Measurements from ENCODE around the gene FIBP.

The FIBP gene

DNA sequence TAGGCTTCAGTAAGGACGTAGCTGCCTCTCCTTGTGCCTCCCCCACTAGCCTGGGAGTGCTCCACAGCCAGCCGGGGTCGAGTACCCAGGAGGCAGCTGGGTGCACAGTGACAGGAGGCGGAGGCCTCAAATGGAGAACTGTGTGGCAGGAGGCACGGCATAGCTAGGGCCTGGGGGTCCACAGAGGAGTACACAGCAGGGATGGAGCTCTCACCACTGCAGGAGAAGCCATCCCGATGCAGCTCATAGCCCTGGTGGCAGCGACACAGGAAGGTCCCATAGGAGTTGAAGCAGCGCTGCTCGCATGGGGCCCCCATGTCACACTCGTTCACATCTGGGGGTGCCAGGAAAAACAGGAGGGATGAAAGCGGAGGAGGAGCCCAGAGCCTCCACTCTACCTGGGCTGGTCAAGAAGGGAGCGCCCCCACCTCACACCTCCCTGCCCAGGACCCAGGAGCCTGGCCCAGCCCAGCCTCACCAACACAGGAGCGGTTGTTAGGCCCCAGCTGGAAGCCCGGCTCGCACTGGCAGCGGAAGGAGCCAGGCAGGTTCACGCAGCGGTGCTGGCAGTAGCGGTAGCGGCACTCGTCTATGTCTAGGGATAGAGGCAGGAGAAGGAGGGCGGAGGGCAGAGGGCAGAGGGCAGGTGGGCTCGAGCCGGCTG is 18.5 kb downstream of the FIBP start:
- no peak for DNase-seq

DNA sequence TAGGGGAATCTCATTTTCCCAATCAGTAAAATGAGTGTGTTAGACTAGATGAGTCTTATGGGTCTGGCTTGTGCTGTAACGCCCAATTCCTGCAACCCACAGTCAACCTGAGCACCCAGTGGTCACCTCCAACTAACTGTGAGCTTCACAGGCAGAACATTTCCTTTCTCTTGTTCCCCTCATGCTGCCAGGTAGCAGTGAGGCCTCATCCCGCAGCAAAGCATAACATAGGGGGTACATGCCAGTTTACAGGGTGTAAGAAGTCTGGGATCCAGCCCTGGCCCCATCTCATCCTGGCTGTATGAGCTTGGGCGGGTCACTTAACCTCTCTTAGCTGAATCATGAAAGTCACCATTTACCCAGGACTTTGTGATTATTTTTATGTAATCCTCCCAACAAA is 19.4 kb downstream of the FIBP start:
- DNase-seq, result no peak

DNA sequence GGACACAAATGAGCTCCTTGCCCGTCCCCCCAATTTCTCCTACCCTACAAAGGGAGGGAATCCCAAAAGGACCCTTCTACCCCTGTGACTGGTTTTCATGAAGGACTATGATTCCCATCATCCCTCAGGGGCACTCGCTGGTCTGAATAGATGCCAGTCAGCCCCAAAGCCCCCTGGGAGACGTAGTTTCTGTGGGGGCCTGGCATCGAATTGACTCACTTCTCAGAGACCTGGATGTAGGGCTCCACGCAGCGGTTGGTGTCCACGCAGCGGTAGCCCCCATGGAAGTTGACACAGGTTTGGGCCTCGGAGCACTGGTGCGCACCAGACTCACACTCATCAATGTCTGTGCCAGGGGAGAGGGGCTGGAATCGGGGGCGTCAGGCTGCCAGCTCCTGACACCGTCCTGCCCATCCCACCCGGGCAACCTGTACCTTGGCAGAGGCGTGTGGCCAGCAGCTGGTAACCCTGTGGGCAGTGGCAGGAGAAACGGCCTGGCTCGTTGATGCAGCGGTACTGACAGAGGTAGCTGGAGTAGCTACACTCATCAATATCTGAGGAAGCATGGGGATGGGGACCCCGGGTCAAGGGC is 20.1 kb downstream of the FIBP start:
- DNase-seq, result no peak

DNA sequence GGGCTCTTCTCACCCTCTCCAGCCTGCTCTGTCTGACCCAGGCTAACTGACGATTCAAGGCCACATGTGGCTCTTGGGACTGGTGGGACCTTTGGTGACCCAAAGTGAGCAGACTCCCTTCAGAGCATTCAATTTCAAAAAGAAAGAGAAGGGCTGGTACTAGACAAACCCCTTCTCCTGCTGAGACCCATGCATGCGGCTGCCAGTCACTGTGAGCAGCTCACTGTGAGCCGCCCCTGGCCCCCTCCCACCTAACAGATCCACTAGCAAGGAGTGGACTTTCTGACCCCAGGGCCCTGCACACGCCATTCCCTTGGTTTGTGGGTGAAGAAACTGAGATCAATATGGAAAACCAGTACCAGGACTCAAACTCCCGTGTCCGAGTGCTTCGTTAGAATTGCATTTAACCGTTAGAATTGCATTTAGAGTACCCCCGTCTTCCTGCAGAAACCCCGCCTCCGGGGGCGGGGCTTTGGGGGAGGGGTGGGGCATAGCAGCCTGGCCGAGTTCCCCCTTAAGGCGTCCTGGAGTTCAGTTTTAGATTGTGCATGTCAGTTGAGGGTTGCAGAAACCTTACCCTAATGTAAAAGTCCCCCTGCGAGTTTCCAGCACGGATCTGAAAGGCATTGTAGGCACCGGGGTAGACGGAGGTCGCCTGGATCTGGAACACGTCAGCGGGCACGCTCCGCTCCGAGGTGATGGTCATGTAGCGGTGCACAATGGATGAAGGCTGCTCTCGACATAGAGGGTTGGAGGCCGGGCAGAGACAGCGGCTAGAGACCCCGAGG is 20.8 kb downstream of the FIBP start:
- DNase-seq, result no peak

DNA sequence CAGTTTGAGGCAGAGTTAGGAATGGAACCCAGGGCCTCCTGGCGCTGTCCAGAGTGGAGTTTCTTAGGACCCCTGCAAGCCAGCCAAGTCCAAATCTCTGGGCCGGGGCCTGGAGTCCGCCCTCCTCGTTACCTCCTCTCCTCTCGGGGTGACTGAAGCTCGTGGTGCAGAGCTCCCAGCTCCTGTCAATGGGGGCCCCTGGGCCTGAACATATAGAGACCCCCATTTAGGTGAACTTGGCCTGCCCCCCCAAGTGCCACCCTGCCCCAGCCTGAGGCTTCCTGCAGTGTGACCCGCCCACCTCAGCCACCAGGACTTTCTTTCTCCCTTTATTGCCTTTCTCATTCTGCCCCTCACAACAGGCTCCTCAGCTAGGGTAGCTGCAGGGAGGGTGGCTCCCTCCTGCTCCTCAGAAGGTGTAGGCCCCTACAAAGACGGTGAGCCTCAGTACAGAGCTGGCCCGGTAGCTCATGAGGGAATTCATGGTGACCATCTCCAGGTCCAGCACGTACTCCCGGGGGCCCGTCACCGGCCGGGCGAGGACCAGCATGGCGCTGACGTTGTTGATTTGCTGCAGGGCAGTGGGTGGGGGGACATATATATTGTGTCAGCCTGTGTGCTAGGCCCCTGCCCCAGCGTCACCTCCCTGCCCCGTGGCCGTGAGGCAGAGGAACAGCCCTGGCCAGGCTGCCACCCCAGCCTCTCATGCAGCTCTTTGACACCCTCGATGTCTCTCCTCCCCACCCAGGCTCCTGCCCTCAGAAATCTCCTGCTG is 21.6 kb downstream of the FIBP start:
- DNase-seq, result no peak

DNA sequence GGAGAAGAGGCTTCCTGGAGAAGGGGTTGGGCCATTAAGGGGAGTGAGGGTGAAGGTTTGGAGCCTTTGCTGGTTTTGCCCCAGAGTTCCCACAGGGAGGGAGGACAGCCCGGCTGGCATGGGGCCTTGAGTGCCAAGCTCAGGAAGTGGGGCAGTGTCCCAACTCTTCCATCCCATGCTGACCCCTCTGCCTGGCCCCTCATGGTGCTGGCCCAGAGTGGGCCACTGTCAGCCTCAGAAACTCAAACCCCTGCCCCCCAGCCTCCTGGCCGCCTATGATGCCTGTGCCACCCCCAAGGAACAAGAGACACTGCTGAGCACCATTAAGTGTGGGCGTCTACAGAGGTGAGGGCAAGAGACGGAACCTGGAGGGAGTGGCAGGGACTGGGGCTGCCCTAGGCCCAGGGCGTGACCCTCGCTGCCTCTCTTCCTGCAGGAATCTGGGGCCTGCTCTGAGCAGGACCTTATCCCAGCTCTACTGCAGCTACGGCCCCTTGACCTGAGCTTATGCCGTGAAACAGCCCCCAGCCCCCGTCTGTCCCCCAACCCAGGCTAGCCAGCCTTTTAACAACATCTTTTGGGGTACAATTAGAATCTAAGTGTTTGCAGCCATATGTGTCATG is 22.6 kb downstream of the FIBP start:
- DNase-seq, result no peak

DNA sequence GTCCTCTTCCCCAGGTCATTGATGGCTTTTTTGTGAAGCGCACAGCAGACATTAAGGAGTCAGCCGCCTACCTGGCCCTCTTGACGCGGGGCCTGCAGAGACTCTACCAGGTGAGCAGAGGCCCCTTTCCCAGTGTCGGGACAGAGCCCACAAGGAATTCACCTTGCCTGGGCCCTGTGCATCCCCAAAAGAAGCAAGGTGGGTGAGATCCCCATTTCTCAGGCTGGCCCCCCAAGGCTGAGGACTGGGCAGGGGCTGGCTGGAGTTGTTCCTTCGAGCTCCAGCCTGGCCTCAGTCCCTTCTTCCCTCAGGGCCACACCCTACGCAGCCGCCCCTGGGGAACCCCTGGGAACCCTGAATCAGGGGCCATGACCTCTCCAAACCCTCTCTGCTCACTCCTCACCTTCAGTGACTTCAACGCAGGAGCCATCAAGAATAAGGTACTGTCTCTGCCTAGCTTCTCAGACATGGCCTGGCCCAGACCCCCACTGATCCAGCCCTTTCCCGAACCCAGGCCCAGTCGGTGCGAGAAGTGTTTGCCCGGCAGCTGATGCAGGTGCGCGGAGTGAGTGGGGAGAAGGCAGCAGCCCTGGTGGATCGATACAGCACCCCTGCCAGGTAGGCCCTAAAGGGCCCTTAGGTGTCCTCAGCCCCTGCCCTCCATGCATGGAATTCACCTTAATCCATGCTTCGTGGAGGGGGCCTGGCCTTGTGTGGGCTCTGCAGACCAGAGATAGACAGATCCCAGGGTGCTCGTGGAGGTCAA is 23.4 kb downstream of the FIBP start:
- no peak for DNase-seq

DNA sequence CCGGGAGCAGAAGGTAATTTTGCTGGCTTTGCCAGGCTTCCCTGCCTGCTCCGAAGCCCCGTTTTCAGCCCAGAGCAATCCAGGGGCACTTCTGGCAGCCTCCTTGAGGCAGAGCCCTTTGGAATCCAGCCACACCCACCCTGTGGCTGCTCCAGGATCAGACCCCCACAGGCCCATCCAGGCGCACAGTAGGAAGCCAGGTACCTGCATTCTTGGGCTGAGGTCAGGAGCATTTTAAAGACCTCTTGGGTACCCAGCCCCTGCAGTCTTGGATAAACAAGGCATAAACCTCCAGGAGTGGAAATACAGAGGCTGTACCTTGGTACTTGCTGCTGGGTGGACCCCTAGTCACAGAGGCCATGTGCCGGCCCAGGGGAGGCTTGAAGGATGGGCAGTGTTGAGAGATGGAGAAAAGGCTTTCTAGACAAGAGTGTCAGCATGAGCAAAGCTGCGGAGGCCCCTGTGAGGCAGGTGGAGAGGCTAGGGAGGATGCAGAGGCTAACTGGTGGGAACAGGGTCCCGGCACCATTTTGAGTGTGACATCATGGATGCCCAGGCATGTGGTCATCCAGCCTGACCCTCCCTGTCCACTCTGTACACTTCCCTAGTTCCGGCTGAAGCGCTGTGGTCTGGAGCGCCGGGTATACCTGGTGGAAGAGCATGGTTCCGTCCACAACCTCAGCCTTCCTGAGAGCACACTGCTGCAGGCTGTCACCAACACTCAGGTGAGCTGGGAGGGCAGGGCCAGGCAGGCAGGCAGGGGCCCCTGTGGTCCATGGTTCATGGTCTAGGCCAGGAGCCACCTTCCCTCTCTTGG is 24.2 kb downstream of the FIBP start:
- no peak for DNase-seq

DNA sequence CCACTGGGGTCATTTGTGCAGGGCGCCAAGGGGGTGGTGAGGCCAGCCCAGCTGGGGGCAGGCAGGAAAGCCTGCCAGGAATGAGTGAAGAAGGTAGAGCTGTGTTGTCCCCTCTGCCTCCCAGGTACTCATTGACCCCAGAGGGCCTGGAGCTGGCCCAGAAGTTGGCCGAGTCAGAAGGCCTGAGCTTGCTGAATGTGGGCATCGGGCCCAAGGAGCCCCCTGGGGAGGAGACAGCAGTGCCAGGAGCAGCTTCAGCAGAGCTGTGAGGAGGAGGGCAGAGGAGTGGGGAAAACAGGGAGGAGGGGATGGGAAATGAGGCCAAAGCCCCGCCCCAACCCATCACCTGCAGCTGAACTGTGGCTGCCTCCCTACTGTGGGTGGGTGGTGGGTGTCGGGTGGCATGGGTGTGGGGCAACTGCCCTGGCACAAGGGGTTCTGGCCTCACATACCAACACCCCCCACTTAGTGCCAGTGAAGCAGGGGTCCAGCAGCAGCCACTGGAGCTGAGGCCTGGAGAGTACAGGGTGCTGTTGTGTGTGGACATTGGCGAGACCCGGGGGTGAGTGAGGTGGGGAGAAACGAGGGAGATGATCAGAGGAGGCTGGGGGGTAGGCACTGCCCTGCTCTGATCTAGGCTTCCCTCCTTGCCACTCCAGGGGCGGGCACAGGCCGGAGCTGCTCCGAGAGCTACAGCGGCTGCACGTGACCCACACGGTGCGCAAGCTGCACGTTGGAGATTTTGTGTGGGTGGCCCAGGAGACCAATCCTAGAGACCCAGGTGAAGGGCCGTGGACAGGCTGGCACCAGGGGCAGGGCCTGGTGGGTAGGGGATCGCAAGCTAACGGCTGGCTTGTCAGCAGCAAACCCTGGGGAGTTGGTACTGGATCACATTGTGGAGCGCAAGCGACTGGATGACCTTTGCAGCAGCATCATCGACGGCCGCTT is 25.1 kb downstream of the FIBP start:
- DNase-seq, result no peak

DNA sequence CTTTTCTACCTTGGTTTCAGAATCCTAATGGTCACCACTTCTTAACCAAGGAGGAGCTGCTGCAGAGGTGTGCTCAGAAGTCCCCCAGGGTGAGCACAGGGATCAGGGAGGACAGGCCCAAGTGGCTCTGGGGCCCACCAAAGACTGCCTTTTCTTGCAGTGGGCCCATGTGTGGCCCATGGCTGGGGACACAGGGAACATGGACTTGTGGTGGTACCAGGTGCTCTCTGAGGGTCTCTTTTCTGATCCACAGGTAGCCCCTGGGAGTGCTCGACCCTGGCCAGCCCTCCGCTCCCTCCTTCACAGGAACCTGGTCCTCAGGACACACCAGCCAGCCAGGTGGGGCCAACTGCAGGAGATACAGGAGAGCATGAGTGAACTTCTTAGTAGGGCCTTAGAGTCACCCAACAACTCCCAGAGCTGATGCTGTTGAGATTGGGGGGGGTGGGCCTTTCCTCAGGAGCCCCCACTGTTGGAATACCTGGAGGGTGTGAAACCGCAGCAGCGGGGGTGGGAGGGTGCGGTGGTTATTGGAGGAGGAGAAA is 26.0 kb downstream of the FIBP start:
- DNase-seq, result no peak

DNA sequence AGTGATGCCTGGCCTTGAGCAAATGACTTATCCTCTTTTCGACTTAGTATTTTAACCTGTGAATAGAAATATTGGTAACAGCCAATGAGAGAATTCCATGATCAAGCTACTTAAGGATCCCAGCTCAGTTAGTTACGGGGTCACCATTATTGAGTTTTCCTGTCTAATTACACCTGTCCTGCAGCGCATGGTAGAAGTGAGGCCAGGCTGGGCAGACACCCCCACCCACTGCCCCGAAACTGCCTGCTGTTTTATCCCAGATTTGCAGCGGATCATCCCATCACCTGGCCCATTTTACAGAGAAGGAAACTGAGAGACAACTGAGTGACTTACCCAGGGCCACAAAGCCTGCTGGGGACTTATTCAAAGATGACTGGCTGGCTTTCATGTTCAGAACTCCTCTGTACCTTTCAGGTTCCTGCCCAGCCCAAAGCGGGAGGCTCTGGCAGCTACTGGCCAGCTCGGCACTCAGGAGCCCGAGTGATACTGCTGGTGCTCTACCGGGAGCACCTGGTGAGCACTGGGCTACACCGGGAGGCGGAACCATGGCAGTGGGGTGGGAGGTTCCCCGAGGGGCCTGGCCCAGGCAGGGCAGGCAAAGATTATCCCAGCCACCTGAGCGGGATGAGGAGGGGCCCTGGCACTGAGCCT is 26.6 kb downstream of the FIBP start:
- DNase-seq, result no peak

DNA sequence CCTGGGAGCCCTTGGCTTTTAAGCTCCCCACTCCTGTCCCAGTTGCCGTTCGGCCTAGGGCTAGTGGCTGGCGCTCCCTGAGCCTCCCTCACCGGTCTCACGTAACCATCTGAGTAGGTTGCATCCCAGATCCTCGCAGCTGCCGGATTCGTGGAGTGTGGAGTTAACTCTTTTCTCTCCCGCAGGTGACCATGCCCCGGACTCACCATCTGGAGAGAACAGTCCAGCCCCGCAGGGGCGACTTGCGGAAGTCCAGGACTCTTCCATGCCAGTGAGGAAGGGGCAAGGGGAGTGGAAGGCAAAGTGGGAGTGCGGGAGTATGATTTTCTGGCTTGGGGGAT is 27.1 kb downstream of the FIBP start:
- no peak for DNase-seq

DNA sequence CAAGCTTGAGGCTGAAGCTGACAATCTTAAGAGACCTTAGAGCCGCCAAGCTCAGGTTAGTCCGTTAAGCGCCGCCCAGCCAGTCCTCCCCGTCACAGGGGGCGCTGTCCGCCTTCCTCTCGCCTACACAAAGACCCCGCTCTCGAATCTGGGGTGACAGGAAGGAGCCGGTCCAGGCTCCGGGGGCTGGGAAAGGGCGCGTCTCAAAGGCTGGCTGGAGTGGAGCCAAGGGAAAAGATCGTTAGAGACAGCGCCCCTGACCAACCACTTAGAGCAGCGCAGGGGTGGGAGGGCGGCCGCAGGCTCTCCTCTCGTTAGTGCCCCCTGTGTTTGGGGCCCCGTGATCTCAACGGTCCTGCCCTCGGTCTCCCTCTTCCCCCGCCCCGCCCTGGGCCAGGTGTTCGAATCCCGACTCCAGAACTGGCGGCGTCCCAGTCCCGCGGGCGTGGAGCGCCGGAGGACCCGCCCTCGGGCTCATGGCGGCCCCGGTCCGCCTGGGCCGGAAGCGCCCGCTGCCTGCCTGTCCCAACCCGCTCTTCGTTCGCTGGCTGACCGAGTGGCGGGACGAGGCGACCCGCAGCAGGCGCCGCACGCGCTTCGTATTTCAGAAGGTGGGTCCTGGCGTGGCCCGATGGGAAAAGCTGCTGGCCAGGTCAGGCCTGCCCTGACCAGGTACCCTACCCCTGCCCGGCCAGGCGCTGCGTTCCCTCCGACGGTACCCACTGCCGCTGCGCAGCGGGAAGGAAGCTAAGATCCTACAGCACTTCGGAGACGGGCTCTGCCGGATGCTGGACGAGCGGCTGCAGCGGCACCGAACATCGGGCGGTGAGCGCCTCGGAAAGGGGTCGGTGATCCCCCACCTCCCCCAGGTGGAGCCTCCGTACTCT is 27.8 kb downstream of the FIBP start, which contains the start of gene MUS81:
MUS81 (plus strand) TSS at position 156 of the 887 bp plus-strand sequence; CDS start at position 477, 321 bp downstream.
- peak; percentile 90 for DNase-seq

DNA sequence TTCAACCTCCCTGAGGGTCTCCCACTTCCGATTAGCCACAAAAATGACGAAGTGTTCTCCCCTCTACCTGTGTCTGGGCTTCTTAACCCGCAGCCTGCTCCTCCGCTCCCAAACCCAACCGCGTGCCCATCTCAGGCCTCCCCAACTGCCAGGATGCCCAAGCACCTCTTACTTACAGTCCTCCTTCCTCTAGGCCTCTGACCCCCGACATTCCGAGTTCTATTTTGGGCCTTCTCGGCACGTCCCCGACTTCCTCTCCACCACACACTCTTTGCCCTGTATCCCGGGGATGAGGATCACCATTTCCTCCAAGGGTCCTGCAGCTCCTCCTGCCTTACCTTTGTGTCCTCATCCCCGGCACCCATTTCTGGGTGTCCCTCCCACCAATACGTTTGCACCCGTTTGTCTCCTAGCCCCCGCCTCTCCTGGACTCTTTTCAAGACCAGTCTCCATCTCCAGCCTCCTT is 28.4 kb downstream of the FIBP start:
- DNase-seq, result no peak

DNA sequence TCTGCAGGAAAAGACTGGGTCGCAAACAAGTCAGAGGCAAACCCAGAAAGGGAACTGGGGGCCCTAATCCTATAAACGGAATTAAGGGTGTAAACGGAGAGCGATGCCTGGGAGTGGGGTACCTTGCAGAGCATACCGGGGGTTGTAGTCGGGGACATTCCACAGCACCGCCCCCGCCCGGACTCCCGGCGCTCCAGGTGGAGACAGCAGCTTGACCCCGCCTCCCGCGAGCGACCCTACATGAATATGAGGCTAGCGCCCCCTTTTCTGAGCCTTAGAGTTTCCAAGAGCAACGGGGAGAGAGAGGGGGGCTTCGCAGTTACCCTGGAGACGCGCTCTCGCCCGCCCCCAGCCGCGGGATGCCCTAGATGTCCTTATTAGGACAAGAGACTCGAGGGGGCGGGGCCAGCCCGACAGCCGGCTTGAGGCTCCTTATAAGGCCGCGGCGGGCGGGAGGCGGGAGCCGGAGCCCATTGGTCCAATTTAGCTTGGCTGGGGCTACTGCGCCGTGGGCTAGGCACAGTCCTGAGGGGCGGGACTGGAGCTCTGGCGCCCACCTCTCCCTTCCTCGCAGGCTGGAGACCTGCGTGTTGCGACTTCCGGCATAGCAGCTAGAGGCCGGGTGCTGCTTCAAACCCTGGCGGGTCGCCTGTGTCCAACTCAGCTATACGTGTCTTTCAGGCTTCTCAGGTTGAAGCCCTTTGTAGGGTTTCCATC is 29.0 kb downstream of the FIBP start:
- DNase-seq, result peak; percentile 97

DNA sequence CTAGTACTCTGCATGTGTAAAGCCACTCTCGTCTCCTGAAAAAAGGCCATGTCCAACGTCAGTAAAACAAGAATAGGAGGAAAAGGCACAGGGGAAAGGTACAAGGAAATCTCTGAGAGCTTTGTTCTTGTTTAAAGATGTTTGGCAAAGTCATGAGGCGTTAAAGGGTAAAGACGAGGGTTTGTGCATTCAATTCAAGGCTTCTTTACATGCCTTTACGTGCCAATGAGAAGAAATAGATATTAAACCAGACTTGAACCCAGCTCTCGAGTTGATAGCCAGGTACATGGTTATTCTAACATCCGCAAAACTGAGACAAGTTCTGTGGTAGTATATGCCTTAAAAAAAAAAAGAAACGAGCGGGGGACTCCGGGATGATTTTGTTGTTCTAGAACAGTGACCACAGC is 29.6 kb downstream of the FIBP start:
- no peak for DNase-seq

All from NCI-H510A treated with DMSO at 0.1 percent for 48 hours (cell line).